ENCODE data around the gene VTI1A. TPM values are rescaled to one million over a fixed set of nuclear protein-coding genes. Genes with fewer than 3 reads are reported as not detected.
A peak's percentile ranks its signal among the peaks of the same experiment; 100 is the strongest.

VTI1A gene
- total RNA-seq, 4 donors from 2014 or later: 27.0 to 61.3 (median 49.8) TPM

DNA sequence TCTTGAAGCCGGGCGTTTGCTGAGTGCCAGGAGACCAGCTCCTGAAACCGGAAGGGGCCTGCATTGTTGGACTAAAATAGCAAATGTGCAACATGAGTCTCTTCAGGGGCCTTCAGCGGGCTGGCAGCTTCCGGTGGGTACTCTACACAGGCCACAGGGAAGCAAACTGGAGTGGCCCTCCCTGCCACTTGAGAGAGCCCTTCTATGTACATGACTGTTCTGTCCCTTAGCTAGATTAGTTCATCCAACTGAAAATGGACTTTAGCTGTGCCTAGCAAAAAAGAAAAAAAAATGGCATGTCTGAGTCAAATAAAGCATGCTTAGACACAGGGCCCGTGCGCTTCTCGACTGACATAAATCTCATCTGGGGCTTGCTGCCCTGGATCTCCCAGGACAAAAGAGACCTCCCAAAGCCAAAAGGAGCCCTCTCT, 387.8 kb downstream of the VTI1A start:
- Histone ChIP-seq H3K27ac (no peak overlapping the region), H3K36me3 (no peaks in the 10 kb centered on the region), H3K9me3 (peaks cover 0 to under 1% (median 0%) of the 10 kb centered on the region in 3 donors), H3K27me3 (no peaks in the 10 kb centered on the region), H3K4me3 (no peak overlapping the region), H3K4me1 (peaks cover 0 to 19% (median 5%) of the 10 kb centered on the region in 3 donors)
- 70 to 88% methylated on average over 3 of the region's 8 CpGs for WGBS, 2 donors
- intact Hi-C loops (cut with DNase I): no loop called here
- TF ChIP-seq POLR2A (IDR thresholded peaks at IDR 0.05): no peak
- TF ChIP-seq, protein P1, sequence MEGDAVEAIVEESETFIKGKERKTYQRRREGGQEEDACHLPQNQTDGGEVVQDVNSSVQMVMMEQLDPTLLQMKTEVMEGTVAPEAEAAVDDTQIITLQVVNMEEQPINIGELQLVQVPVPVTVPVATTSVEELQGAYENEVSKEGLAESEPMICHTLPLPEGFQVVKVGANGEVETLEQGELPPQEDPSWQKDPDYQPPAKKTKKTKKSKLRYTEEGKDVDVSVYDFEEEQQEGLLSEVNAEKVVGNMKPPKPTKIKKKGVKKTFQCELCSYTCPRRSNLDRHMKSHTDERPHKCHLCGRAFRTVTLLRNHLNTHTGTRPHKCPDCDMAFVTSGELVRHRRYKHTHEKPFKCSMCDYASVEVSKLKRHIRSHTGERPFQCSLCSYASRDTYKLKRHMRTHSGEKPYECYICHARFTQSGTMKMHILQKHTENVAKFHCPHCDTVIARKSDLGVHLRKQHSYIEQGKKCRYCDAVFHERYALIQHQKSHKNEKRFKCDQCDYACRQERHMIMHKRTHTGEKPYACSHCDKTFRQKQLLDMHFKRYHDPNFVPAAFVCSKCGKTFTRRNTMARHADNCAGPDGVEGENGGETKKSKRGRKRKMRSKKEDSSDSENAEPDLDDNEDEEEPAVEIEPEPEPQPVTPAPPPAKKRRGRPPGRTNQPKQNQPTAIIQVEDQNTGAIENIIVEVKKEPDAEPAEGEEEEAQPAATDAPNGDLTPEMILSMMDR (IDR thresholded peaks at IDR 0.05): no peak
- DNase-seq: no peak

DNA sequence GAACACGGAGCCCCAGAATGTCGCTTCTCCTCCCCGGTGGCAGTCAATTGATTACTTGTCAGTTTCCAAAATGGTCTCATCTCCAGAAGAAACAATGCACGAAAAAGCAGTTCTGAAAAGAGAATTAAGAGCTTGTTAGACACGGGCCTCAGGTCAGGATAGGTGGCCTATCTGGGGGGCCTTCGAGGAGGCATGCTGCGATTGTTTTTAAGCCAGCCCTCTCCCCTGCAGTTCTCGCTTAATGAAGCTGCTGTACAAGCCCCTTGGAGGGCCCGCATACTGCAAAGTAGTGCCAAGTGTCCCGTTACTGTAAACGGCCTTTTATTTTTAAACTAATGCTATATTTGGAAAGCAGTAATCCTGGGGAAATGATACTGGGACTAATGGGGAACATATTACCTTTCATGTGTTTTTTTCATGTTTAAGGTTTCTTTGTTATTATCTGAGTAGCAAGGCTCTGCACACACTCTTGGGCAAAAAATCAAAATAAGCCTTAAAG, 388.3 kb downstream of the VTI1A start:
- Histone ChIP-seq H3K4me1 (peaks cover 0 to 19% (median 5%) of the 10 kb centered on the region in 3 donors), H3K4me3 (no peak overlapping the region), H3K27me3 (no peaks in the 10 kb centered on the region), H3K36me3 (no peaks in the 10 kb centered on the region), H3K9me3 (peaks cover 0 to 5% (median 0%) of the 10 kb centered on the region in 3 donors), H3K27ac (no peak overlapping the region)
- DNase-seq: no peak
- 46 to 82% methylated on average over 9 to 11 of the region's 11 CpGs for WGBS, 2 donors
- TF ChIP-seq POLR2A (IDR thresholded peaks at IDR 0.05): no peak
- TF ChIP-seq, protein P1 (IDR thresholded peaks at IDR 0.05): no peak
- intact Hi-C loops (cut with DNase I): no loop called here

DNA sequence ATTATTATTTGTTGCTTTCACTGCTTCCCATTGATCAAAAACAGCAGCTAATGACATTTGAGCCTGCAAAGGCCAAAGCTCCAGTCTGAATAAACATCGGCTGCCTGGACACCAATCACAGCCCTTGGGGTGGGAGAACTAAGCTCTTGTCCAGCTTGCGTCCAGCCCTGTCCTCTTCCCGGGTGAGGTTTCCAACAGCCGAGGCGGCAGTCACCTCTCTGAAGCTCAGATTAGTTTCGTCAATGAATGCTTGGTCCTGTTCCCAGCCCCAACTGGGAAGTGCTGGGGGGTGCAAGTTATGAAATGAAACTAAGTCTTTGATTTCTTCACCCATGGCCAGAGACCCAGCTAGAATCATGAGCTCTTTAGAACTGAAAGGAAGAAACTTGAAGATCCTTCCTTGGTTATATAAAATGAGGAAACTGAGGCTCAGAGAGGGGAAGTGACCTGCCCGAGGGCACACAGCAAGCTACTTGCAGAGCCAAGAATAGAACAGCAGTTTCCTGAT, 389.0 kb downstream of the VTI1A start:
- no peak for TF ChIP-seq POLR2A (IDR thresholded peaks at IDR 0.05)
- TF ChIP-seq, protein P1 (IDR thresholded peaks at IDR 0.05): no peak
- Histone ChIP-seq H3K4me1 (peaks cover 0 to 19% (median 5%) of the 10 kb centered on the region in 3 donors), H3K27ac (peak overlapping the region in 2 of 4 donors; percentile 13 to 47), H3K9me3 (peaks cover 0 to 5% (median 0%) of the 10 kb centered on the region in 3 donors), H3K4me3 (peak overlapping the region in 2 of 4 donors; percentile 7 to 23), H3K27me3 (no peaks in the 10 kb centered on the region), H3K36me3 (no peaks in the 10 kb centered on the region)
- no peak for DNase-seq
- intact Hi-C loops (cut with DNase I): no loop called here
- 45 to 71% methylated on average over 7 of the region's 7 CpGs for WGBS, 2 donors

DNA sequence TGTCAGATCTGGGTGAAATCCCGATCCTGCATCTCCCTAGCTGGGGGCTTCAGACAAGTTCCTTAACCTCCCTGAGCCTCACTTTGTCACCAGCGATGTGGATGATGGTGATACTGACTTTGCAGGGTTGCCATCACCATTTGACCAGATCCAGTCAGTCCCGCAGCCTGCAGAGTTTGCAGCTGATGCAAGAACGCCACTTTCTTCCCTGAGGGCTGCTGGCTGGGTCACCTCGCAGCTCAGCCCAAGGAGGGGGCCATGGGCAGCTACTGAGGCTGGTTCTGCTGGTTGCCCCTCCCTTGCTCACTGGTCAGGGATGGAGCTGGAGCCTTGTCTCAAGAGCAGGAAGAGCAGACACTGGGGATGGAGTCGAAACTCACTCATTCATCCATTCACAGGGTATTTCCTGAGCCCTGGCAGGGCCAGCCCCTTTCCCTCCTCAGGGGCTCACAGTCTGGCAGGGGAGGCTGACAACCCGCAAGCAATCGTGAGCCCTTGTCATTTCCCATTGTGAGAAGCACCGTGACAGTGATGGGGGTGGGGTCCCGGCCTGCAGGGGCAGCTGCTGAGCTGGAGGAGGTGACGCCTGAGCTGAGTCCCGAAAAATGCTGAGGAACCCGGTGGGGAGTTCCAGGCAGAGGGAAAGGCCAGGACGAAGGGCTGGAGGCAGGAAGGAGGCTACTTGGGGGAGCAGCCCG, 391.9 kb downstream of the VTI1A start:
- H3K27ac ChIP-seq: no peak overlapping the region
- peaks cover 0 to 5% (median 0%) of the 10 kb centered on the region in 3 donors for H3K9me3 ChIP-seq
- no peaks in the 10 kb centered on the region for H3K27me3 ChIP-seq
- TF ChIP-seq, protein P1 (IDR thresholded peaks at IDR 0.05): no peak
- no peak for TF ChIP-seq POLR2A (IDR thresholded peaks at IDR 0.05)
- intact Hi-C loops (cut with DNase I): no loop called here
- no peaks in the 10 kb centered on the region for H3K36me3 ChIP-seq
- H3K4me1 ChIP-seq: peaks cover 0 to 19% (median 5%) of the 10 kb centered on the region in 3 donors
- WGBS, 2 donors: 75 to 94% methylated on average over 6 to 7 of the region's 15 CpGs
- H3K4me3 ChIP-seq: no peak overlapping the region
- no peak for DNase-seq

Measured in esophagus squamous epithelium (tissue), 5 donors.